ENCODE data around the gene IRF2BP2. TPM values are rescaled to one million over a fixed set of nuclear protein-coding genes. Genes with fewer than 3 reads are reported as not detected.

Gene IRF2BP2
- total RNA-seq, 1 donor from 2014 or later, result 80.3 TPM

GRCh38 chr1:234578735-234579134, 31.2 kb downstream of the IRF2BP2 start:
- no peak overlapping the region for H3K4me3 ChIP-seq (ENCODE audit: low read depth, low read length)
- no peaks in the 10 kb centered on the region for H3K36me3 ChIP-seq (ENCODE audit: control insufficient read depth, insufficient read depth, low read length)
- FAIRE-seq, result no peak
- no peak for DNase-seq (ENCODE audit: low read depth)
- H3K27me3 ChIP-seq (ENCODE audit: control insufficient read depth, insufficient read depth, low read length), result no peaks in the 10 kb centered on the region
- TF ChIP-seq CTCF (IDR thresholded peaks at IDR 0.05; ENCODE audit: insufficient read depth, low read length, severe bottlenecking), result no peak

- Histone ChIP-seq H3K4me3 (ENCODE audit: low read depth, low read length) (no peak overlapping the region), H3K36me3 (ENCODE audit: control insufficient read depth, insufficient read depth, low read length) (no peaks in the 10 kb centered on the region), H3K27me3 (ENCODE audit: control insufficient read depth, insufficient read depth, low read length) (no peaks in the 10 kb centered on the region)
- no peak for TF ChIP-seq CTCF (IDR thresholded peaks at IDR 0.05; ENCODE audit: insufficient read depth, low read length, severe bottlenecking)
- no peak for FAIRE-seq
- no peak for DNase-seq (ENCODE audit: low read depth)
These were observed 31.9 kb downstream of the IRF2BP2 start for GRCh38 chr1:234578087-234578486.

GRCh38 chr1:234573711-234574299, 36.2 kb downstream of the IRF2BP2 start:
- Histone ChIP-seq H3K36me3 (ENCODE audit: control insufficient read depth, insufficient read depth, low read length) (no peaks in the 10 kb centered on the region), H3K4me3 (ENCODE audit: low read depth, low read length) (no peak overlapping the region), H3K27me3 (ENCODE audit: control insufficient read depth, insufficient read depth, low read length) (no peaks in the 10 kb centered on the region)
- FAIRE-seq (no peak), DNase-seq (ENCODE audit: low read depth) (peak; percentile 33)
- TF ChIP-seq CTCF (IDR thresholded peaks at IDR 0.05; ENCODE audit: insufficient read depth, low read length, severe bottlenecking), result no peak

- no peaks in the 10 kb centered on the region for H3K36me3 ChIP-seq (ENCODE audit: control insufficient read depth, insufficient read depth, low read length)
- DNase-seq (ENCODE audit: low read depth), result no peak
- no peak for FAIRE-seq
- TF ChIP-seq CTCF (IDR thresholded peaks at IDR 0.05; ENCODE audit: insufficient read depth, low read length, severe bottlenecking), result no peak
- no peak overlapping the region for H3K4me3 ChIP-seq (ENCODE audit: low read depth, low read length)
- H3K27me3 ChIP-seq (ENCODE audit: control insufficient read depth, insufficient read depth, low read length), result no peaks in the 10 kb centered on the region
These were observed 37.0 kb downstream of the IRF2BP2 start for GRCh38 chr1:234572966-234573365.

- FAIRE-seq, result no peak
These were observed 38.3 kb downstream of the IRF2BP2 start for GRCh38 chr1:234571702-234572101.

More at GRCh38 chr1:234571702-234572101, 38.3 kb downstream of the IRF2BP2 start:
- TF ChIP-seq CTCF (IDR thresholded peaks at IDR 0.05; ENCODE audit: insufficient read depth, low read length, severe bottlenecking), result no peak
- Histone ChIP-seq H3K27me3 (ENCODE audit: control insufficient read depth, insufficient read depth, low read length) (no peaks in the 10 kb centered on the region), H3K4me3 (ENCODE audit: low read depth, low read length) (no peak overlapping the region), H3K36me3 (ENCODE audit: control insufficient read depth, insufficient read depth, low read length) (no peaks in the 10 kb centered on the region)
- DNase-seq (ENCODE audit: low read depth), result no peak

Measured in bronchial epithelial cell (primary cell).